ENCODE measurements around the gene PTMS.

PTMS gene

GRCh38 chr12:6790496-6791150 is 24.5 kb downstream of the PTMS start:
- DNase-seq: peak in 2 of 3 donors; percentile 43 to 45

DNA sequence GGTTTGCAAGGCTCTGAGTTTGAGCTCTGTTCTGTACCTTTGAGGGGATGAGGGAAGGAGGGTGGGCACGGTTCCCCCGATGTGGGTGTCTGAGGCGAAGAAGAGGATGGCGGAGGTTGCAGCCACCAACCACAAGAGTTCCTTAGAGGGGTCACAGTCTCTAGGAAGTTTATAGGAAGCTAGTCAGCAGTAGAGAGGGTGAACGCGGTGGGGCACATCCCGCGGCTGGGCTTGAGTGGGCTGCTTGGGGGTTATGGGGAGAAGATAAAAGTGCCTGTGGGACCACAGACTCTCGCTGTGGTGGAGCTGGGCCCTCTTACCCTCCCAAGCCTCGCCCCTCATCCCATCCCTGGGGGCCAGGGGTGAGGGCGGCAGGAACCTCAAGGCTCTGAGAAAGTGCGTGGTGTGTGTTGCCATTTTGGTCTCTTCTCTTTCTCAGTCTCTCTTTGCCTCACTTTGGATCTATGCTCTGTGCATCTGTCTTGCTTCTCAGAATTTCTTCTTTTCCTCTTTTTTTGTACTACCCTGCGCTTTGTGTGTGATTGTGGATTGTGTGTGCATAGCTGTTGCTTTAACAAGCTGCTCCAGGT is 25.9 kb downstream of the PTMS start:
- DNase-seq: no peak

- peak; percentile 89 to 92 (median 90) for DNase-seq
Observed at GRCh38 chr12:6792522-6793201, 26.5 kb downstream of the PTMS start.

- DNase-seq: no peak
Observed at GRCh38 chr12:6795088-6795487, 28.9 kb downstream of the PTMS start.

DNA sequence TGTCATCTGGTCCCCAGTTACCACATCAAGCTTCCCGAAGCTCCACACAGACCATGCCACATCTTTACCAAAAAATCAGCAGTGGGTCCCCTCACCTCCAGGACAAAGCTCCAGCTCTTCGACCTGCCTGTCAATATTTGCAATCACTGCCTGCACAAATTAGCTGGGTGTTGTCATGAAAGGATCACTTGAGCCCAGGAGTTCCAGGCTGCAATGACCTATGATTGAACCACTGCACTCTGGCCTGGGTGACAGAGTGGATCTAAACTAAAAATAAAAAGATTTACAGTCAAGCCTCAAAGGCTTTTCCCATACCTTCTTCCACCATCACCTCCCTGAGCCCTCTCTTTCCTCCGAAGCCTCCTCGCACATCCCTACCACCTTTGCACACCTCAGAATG is 30.4 kb downstream of the PTMS start:
- DNase-seq: no peak

- no peak for DNase-seq
Observed at GRCh38 chr12:6799147-6799546, 33.0 kb downstream of the PTMS start.

DNA sequence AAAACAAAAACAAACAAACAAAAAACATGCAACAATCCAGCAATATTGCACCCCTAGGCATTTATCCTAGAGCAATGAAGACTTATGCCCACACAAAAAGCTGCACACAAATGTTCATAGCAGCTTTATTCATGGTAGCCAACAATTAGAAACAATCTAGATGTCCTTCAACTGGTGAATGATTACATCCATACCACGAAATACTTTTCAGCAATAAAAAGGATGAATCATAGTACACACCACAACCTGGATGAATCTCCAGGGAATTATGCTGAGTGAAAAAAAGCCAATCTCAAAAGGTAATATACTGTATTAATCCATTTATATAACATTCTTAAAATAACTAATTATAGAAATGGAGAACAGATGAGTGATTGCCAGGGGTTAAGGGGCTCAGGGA is 41.0 kb downstream of the PTMS start:
- DNase-seq: no peak

DNA sequence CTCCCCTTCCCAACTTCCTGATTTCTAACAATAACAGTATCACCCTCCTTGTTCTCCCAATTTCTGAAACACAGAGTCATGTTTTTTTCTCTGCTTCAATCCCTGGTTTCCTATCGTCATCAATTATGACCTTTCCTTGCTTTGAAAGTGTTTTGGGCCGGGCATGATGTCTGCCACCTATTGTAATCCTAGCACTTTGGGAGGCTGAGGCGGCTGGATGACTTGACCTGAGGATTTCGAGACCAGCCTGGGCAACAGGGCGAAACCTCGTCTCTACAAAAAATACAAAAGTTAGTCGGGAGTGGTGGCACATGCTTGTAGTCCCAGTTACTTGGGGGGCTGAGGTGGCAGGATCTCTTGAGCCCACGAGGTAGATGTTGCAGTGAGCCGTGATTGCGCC is 42.9 kb downstream of the PTMS start:
- DNase-seq: no peak

DNA sequence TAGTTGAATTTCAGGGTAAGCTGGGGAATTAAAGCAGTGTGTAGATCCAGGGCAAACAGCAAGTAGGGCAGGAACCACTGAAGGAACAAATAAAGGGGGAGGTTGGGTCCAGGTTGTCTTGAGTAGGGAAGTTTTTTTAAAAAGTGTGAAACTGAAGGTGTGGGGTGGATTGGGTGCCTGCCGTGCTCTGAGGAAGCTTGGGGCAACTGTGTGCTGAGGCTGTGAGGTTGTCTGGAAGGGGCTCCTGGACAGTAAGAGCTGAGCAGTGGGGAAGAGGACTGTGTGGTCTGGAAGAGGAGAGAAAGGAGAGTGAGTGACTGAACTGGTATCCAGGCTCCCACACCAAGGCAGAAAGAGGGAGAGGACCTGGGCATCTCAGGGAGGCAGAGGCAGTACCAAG is 44.6 kb downstream of the PTMS start:
- no peak for DNase-seq

GRCh38 chr12:6813363-6813762 is 47.2 kb downstream of the PTMS start:
- peak in 1 of 3 donors; percentile 18 for DNase-seq

- no peak for DNase-seq
Observed at GRCh38 chr12:6816598-6816997, 50.4 kb downstream of the PTMS start.

GRCh38 chr12:6817098-6817497 is 50.9 kb downstream of the PTMS start:
- DNase-seq: no peak

GRCh38 chr12:6817662-6818157 is 51.5 kb downstream of the PTMS start:
- no peak for DNase-seq

DNA sequence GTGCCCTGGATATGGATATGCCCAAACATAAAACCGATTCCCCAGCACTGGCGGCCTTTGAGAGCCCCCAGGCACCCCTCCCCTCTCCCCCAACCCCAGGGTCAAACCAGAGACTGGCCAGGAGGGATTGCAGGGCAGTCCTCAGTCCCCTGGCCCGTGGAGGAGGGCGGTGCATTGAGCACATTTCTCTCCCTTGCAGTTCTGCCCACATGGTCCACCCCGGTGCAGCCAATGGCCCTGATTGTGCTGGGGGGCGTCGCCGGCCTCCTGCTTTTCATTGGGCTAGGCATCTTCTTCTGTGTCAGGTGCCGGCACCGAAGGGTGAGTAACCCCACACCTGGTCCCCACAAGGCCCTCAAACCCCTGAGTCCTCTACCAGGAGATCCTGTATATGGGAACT is 52.1 kb downstream of the PTMS start:
- no peak for DNase-seq

DNA sequence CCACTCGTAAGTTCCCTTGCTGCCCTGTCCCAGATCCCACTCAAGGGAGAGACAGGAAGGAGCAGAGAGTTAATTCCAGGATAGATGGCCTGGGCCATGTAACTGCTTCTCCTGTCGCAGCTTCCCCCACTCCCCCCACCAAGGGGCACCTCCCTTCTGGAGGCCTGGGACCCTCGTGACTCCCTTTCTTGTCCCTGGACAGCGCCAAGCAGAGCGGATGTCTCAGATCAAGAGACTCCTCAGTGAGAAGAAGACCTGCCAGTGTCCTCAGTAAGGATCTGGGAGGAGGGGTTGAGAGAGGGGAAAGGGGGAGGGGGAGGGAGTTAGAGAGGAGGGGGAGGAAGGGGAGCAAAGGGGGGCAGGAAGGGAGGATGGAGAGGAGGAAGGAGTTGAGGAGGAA is 52.5 kb downstream of the PTMS start:
- no peak for DNase-seq

DNA sequence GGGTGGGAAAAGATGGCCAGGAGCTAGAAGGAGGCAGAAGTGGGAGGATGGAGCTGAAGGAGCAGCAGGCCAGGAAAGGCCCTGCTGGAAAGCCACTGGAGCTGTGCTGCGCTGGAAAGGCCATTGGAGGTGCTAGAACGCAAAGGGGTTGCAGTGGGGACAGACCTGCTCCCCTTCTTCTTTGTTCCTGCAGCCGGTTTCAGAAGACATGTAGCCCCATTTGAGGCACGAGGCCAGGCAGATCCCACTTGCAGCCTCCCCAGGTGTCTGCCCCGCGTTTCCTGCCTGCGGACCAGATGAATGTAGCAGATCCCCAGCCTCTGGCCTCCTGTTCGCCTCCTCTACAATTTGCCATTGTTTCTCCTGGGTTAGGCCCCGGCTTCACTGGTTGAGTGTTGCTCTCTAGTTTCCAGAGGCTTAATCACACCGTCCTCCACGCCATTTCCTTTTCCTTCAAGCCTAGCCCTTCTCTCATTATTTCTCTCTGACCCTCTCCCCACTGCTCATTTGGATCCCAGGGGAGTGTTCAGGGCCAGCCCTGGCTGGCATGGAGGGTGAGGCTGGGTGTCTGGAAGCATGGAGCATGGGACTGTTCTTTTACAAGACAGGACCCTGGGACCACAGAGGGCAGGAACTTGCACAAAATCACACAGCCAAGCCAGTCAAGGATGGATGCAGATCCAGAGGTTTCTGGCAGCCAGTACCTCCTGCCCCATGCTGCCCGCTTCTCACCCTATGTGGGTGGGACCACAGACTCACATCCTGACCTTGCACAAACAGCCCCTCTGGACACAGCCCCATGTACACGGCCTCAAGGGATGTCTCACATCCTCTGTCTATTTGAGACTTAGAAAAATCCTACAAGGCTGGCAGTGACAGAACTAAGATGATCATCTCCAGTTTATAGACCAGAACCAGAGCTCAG is 53.2 kb downstream of the PTMS start:
- peak in 1 of 3 donors; percentile 1 for DNase-seq

DNA sequence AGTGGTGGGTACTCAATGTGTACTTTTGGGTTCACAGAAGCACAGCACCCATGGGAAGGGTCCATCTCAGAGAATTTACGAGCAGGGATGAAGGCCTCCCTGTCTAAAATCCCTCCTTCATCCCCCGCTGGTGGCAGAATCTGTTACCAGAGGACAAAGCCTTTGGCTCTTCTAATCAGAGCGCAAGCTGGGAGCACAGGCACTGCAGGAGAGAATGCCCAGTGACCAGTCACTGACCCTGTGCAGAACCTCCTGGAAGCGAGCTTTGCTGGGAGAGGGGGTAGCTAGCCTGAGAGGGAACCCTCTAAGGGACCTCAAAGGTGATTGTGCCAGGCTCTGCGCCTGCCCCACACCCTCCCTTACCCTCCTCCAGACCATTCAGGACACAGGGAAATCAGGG is 54.0 kb downstream of the PTMS start:
- DNase-seq: peak in 1 of 3 donors; percentile 12
